GM12891 (cell line): Measurements from ENCODE around the gene SND1.

Experiments
- DNase-seq: peaks from one replicate; pipeline ENCODE4 v3.0.0; 2011; ENCODE audit warnings: low spot score; ENCODE audit not compliant: insufficient read length
- FAIRE-seq: peaks from 2 replicates; lab custom pipeline; 2011; peaks lifted over from hg19 to GRCh38; lab: Jason Lieb, UNC
- PAX5 ChIP-seq: IDR thresholded peaks from 2 replicates; pipeline ENCODE4 v1.6.1; 2011; ENCODE audit warnings: low read length, moderate library complexity, mild to moderate bottlenecking; ENCODE audit not compliant: insufficient read depth, severe bottlenecking
- POLR2A ChIP-seq: IDR thresholded peaks from 2 replicates; pipeline ENCODE4 v1.6.1; 2011; ENCODE audit warnings: low read depth, low read length, control low read depth
- POLR2AphosphoS5 ChIP-seq: IDR thresholded peaks from 2 replicates; pipeline ENCODE4 v1.6.1; 2011; ENCODE audit warnings: low read depth, low read length, control low read depth
- POU2F2 ChIP-seq: IDR thresholded peaks from 2 replicates; pipeline ENCODE4 v1.6.1; 2011; ENCODE audit warnings: low read depth, mild to moderate bottlenecking, control low read depth, low read length, moderate library complexity
- SPI1 ChIP-seq: IDR thresholded peaks from 2 replicates; pipeline ENCODE4 v1.6.1; 2011; ENCODE audit warnings: low read depth, low read length, control low read depth
- TAF1 ChIP-seq: IDR thresholded peaks from 2 replicates; pipeline ENCODE4 v1.6.1; 2011; ENCODE audit warnings: low read depth, low read length, control low read depth

Gene SND1

GRCh38 chr7:127904670-127904985 lies 252.6 kb downstream of the SND1 start:
- no peak for DNase-seq
- FAIRE-seq, result no peak
- TF ChIP-seq SPI1 (0 out of 2 replicates have a peak, but pooled peaks have one; percentile 7), POU2F2 (no peak)

- FAIRE-seq (no peak), DNase-seq (no peak)
- TF ChIP-seq POU2F2, result no peak
- TF ChIP-seq POLR2A, result no peak
- no peak for TF ChIP-seq TAF1
- TF ChIP-seq SPI1, result no peak
- no peak for TF ChIP-seq POLR2AphosphoS5
- no peak for TF ChIP-seq PAX5
Measured at GRCh38 chr7:127905021-127905420, 253.0 kb downstream of the SND1 start.

DNA sequence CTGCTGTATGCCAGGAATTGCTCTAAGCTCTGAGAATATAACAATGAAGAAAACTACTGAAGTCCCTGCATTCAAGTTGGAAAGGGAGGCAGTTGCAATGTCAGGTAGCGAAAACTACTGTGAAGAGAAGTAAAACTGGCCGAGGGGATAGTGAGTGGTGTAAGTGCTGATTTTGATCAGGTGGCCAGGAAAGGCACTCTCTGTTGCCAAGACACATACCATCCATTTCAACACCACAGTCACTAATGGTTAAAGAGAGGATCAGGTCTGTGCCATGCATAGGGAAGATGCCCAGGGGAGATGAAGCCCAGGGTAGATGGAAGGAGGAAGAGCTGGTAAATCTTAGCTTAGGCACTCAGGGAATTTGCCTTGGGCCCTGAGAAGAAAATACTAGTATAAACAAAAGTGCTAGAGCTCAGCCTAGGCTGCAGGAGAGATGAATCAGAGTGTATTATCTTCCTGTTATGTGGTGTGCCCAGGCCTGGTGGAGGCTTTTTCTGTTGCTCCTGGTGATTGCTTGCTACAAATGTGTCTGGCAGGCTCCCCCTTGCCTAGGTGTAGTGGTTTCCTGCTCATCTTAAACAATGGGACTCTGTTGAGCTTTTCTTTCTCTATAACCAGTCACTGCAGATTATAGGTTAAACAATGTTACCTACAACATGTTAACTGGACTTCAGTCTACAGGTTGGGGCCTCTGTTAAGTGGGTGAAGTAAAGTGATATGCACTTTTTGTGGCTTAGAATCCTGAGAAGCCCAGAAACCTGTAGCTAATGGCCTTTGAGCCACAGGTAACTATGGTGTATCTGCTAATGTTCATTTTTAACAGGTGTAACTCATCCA lies 253.7 kb downstream of the SND1 start:
- TF ChIP-seq TAF1, result no peak
- TF ChIP-seq PAX5, result no peak
- no peak for TF ChIP-seq SPI1
- no peak for DNase-seq
- FAIRE-seq, result no peak

GRCh38 chr7:127907110-127908040 lies 255.4 kb downstream of the SND1 start:
- no peak for DNase-seq
- TF ChIP-seq PAX5, result no peak
- TF ChIP-seq SPI1, result no peak
- TF ChIP-seq POLR2A, result no peak
- TF ChIP-seq TAF1, result no peak
- TF ChIP-seq POU2F2, result no peak
- no peak for TF ChIP-seq POLR2AphosphoS5
- no peak for FAIRE-seq

- TF ChIP-seq POLR2A, result no peak
- no peak for TF ChIP-seq TAF1
- no peak for TF ChIP-seq PAX5
- no peak for TF ChIP-seq POU2F2
- TF ChIP-seq POLR2AphosphoS5, result no peak
- DNase-seq, result no peak
- peak; percentile 45 for FAIRE-seq
Measured at GRCh38 chr7:127908430-127909258, 256.6 kb downstream of the SND1 start.

DNA sequence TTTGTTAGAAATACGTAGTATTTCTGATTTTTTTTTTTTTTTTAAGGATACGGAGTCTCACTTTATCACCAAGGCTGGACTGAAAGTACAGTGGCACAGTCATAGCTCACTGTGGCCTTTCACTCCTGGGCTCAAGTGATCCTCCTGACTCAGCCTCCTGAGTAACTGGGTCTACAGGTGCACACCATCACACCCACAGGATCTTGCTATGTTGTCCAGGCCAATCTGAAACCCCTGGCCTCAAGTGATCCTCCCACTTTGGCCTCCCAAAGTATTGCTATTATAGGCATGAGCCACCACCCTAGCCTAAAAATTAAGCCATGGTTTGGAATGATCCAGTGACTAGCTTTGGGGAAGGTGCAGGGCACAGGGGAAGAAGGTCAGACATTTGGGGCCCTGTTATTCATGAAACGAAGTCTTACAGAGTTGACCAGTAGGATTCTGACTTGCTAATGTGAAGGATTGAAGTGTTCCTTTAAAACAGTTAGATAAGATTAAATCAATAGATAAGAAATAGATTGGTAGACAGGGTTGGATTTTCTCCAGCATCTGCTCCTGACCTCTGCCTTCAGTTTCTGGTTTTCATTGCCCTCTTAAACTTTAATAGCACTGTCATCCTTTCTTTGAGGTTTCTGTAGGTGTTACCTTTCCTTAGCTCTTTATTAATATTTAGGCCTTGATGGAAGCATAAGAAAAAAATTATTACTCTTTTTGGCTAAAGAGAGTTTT lies 257.6 kb downstream of the SND1 start:
- FAIRE-seq (no peak), DNase-seq (no peak)
- TF ChIP-seq POLR2A (no peak), PAX5 (no peak), POLR2AphosphoS5 (no peak), TAF1 (no peak), POU2F2 (no peak), SPI1 (no peak)

DNA sequence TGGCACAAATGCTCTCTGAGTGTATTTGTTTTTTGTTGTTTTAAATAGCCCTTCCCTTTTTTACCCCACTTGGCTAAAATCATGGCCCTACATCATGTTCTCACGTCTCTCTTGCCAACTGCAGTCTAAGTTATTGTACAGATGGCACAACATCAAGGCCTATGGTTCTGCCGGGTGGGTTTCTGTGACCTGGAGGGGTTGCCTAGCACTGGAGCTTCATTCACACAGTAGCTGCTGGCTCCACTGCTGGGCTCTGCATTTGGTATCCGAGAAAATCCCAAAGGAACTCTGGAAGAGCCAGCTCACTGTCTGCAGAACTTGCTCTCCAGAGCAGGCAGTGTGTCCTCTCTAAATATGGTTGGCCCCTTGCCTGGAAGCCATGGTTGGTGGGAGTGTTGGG lies 258.7 kb downstream of the SND1 start:
- no peak for TF ChIP-seq SPI1
- TF ChIP-seq POLR2AphosphoS5, result no peak
- no peak for TF ChIP-seq POLR2A
- no peak for TF ChIP-seq PAX5
- TF ChIP-seq POU2F2, result no peak
- TF ChIP-seq TAF1, result no peak
- DNase-seq (no peak), FAIRE-seq (no peak)

DNA sequence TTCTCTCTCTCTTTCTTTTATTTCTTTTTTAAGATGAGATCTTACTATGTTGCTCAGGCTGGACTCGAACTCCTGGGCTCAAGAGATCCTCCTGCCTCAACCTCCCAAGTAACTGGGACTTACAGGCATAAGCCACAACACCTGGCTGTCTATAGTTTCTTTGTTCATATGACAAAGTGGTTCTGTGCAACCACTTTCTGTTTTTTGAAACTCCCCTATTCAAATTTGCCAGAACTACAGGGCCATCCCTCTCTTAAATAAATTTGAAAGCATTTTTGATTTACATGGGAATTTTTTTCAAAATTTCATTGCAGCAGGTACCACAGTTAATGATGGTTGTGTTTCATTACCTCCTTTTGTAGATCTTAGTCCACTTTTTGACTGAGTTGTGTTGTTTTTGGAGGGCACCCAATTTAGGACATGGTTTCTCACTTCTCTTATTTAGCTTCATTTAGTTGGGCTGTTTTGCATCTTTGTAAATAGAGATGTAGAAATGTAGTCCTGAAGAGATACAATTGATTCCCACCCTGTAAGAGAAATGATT lies 260.0 kb downstream of the SND1 start:
- TF ChIP-seq SPI1, result peak; percentile 91
- TF ChIP-seq POLR2A, result no peak
- TF ChIP-seq TAF1, result no peak
- no peak for TF ChIP-seq POLR2AphosphoS5
- no peak for DNase-seq
- FAIRE-seq, result peak; percentile 45

DNA sequence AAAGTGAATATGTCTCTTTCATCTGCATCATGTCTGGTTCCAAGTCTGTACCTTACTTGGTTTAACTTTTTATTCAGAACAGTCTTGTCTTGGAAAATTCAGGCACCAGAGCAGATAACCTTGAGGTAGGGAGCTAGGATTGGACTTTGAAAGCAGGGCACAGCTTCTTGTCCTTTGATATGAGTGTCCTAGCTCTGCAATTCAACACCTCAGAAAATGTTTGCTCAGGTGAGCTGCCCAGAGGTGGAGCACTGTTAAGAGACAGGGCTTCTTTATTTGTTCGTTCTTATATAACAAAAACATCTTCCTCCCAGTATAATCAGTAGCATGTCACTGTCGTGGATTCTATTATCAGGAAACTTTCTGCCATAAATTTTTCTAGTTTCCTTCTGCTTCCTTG lies 260.9 kb downstream of the SND1 start:
- DNase-seq, result no peak
- no peak for FAIRE-seq
- no peak for TF ChIP-seq POU2F2
- no peak for TF ChIP-seq PAX5
